Natural killer cell (primary cell): Measurements from ENCODE around the gene HIGD1C. TPM values are rescaled to one million over a fixed set of nuclear protein-coding genes. Genes with fewer than 3 reads are reported as not detected.

ENCODE experiments used
- ATAC-seq, 3 donors: fragments of 150-1000 bp in 2 of 3; fragments of 200-7000 bp in 1 of 3; cut with Tn5 transposase; 1 replicate in 1 of 3; 2 replicates in 2 of 3; pipeline ENCODE4 v1.10.0; 2021; ENCODE audit warnings: mild to moderate bottlenecking in 2 of 3, moderate library complexity in 2 of 3
- DNase-seq, 2 donors: peaks; one replicate each; pipeline versions ENCODE4 v3.0.0 to v3.0.0-alpha.2; 2013 to 2021; ENCODE audit warnings: mixed read lengths in 1 of 2
- H3K27ac ChIP-seq: one replicate; pipeline ENCODE4 v1.5.1; 2013; ENCODE audit warnings: mild to moderate bottlenecking, low read length
- H3K27me3 ChIP-seq: one replicate; pipeline ENCODE4 v1.6.1; 2013; ENCODE audit warnings: low read length; ENCODE audit not compliant: control insufficient read depth, insufficient read depth
- H3K36me3 ChIP-seq: one replicate; pipeline ENCODE4 v1.6.1; 2013; ENCODE audit warnings: low read length; ENCODE audit not compliant: control insufficient read depth, insufficient read depth
- H3K4me1 ChIP-seq: one replicate; pipeline ENCODE4 v1.6.1; 2013; ENCODE audit warnings: low read length; ENCODE audit not compliant: control insufficient read depth, insufficient read depth
- H3K4me3 ChIP-seq: one replicate; pipeline ENCODE4 v1.5.1; 2013; ENCODE audit warnings: low read length
- H3K9me3 ChIP-seq: one replicate; pipeline ENCODE4 v1.6.1; 2013; ENCODE audit warnings: low read length; ENCODE audit not compliant: control insufficient read depth, insufficient read depth
- H3K27ac Mint-ChIP-seq, 2 donors: one replicate each; pipeline ENCODE4 v1.8.0; 2022; ENCODE audit warnings: mild to moderate bottlenecking in 2 of 2, mixed read lengths in 2 of 2, moderate library complexity in 1 of 2
- H3K27me3 Mint-ChIP-seq, 2 donors: one replicate each; pipeline ENCODE4 v1.8.0; 2022; ENCODE audit warnings: low read depth in 2 of 2, mixed read lengths in 2 of 2
- H3K36me3 Mint-ChIP-seq: one replicate; pipeline ENCODE4 v1.8.0; 2022; ENCODE audit warnings: mixed read lengths
- H3K4me1 Mint-ChIP-seq, 2 donors: one replicate each; pipeline ENCODE4 v1.8.0; 2022; ENCODE audit warnings: mixed read lengths in 2 of 2
- H3K4me3 Mint-ChIP-seq: one replicate; pipeline ENCODE4 v1.8.0; 2022; ENCODE audit warnings: mild to moderate bottlenecking, moderate library complexity, mixed read lengths
- H3K9me3 Mint-ChIP-seq, 2 donors: one replicate each; pipeline ENCODE4 v1.8.0; 2022; ENCODE audit warnings: mixed read lengths in 2 of 2
- CTCF ChIP-seq: fragments of 200-600 bp; IDR thresholded peaks from one replicate; pipeline ENCODE4 v1.8.0; 2022; ENCODE audit warnings: antibody characterized with exemption
- WGBS: methylation state at CpG from one replicate; pipeline ENCODE4 v1.1.7; 2013; ENCODE audit warnings: missing lambda C conversion rate; ENCODE audit not compliant: insufficient coverage; 5-methylcytosine and 5-hydroxymethylcytosine counted together
- intact Hi-C: fragments of 100-400 bp; cut with micrococcal nuclease; formaldehyde crosslinking; loops from one replicate; pipeline ENCODE4 v1.14.2; 2022
- total RNA-seq, 4 donors: library from RNA; stranded (reverse); fragments of 120-200 nt in 1 of 4; gene quantifications; one replicate each; pipeline versions ENCODE4 v1.2.3 to v1.2.4, GENCODE V29; 2013 to 2022

The HIGD1C gene
- total RNA-seq, 3 donors from 2014 or later (not counting 1 experiment from before 2014, with no cell fraction given), result not detected

DNA sequence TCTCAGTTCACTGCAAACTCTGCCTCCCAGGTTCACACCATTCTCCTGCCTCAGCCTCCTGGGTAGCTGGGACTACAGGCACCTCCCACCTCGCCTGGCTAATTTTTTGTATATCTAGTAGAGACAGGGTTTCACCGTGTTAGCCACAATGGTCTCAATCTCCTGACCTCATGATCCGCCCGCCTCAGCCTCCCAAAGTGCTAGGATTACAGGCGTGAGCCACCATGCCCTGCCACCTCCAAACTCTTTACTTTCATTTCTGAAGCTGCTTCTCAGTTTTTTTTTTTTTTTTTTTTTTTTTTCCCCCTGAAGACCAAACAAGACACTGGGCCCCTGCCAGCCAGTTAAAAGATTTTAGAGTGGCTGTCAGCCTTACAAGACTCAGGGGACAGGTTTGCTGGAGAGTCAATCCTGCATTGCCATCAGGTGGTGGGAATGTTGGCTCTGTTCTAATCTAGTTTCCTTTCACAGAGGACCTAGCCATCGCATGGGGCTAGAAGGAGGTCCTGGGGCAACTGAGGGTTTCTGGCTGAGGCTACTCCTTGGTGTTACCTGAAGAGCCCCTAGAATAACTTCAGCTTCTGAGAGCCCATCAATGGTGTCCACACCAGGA, 37.4 kb upstream of the HIGD1C start:
- Histone ChIP-seq H3K9me3 (peaks cover 33% of the 10 kb centered on the region), H3K27me3 (no peaks in the 10 kb centered on the region), H3K36me3 (no peaks in the 10 kb centered on the region), H3K4me1 (peaks cover 5% of the 10 kb centered on the region), H3K4me3 (no peak overlapping the region), H3K27ac (no peak overlapping the region)
- Mint-ChIP-seq H3K4me3 (peak overlapping the region; percentile 68), H3K27me3 (peaks cover 4 to 8% of the 10 kb centered on the region in 2 donors), H3K4me1 (peaks cover 19 to 24% of the 10 kb centered on the region in 2 donors), H3K27ac (peak overlapping the region in 1 of 2 donors; percentile 39), H3K36me3 (peaks cover 30% of the 10 kb centered on the region), H3K9me3 (peaks cover 7 to 18% of the 10 kb centered on the region in 2 donors)
- ATAC-seq (peak; percentile 30 to 68 (median 62)), DNase-seq (no peak)
- intact Hi-C loops, result no loop called here
- WGBS, result 48% methylated on average over 6 of the region's 6 CpGs
- TF ChIP-seq CTCF, result no peak

DNA sequence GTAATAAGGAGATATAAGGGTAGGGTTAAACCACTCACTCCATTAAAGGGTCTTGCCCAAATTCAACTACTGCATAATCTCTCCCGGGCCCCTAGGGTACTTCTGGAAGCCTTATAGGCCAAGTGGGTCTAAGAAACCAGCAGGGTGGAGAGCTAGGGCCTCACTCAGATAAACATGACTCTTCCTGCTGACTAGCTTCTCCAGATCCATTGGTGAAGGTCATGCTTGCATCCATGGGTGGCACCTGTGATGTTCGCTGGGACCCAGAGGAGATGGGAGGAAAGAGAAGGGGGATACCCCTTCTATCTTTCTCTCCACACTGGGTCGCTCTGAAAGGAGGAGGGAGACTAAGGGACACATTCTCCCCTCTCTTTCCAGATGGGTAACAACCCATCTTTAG, 36.1 kb upstream of the HIGD1C start:
- peaks cover 7 to 18% of the 10 kb centered on the region in 2 donors for H3K9me3 Mint-ChIP-seq
- intact Hi-C loops, result no loop called here
- H3K36me3 Mint-ChIP-seq, result peaks cover 30% of the 10 kb centered on the region
- H3K27ac Mint-ChIP-seq, result no peak overlapping the region
- TF ChIP-seq CTCF, result no peak
- 91% methylated on average over 1 of the region's 3 CpGs for WGBS
- H3K36me3 ChIP-seq, result no peaks in the 10 kb centered on the region
- no peaks in the 10 kb centered on the region for H3K27me3 ChIP-seq
- H3K4me1 ChIP-seq, result peaks cover 5% of the 10 kb centered on the region
- ATAC-seq (no peak), DNase-seq (no peak)
- H3K4me1 Mint-ChIP-seq, result peaks cover 19 to 24% of the 10 kb centered on the region in 2 donors
- no peak overlapping the region for H3K4me3 Mint-ChIP-seq
- H3K27ac ChIP-seq, result no peak overlapping the region
- H3K4me3 ChIP-seq, result no peak overlapping the region
- H3K27me3 Mint-ChIP-seq, result peaks cover 0 to 8% of the 10 kb centered on the region in 2 donors
- peaks cover 33% of the 10 kb centered on the region for H3K9me3 ChIP-seq

DNA sequence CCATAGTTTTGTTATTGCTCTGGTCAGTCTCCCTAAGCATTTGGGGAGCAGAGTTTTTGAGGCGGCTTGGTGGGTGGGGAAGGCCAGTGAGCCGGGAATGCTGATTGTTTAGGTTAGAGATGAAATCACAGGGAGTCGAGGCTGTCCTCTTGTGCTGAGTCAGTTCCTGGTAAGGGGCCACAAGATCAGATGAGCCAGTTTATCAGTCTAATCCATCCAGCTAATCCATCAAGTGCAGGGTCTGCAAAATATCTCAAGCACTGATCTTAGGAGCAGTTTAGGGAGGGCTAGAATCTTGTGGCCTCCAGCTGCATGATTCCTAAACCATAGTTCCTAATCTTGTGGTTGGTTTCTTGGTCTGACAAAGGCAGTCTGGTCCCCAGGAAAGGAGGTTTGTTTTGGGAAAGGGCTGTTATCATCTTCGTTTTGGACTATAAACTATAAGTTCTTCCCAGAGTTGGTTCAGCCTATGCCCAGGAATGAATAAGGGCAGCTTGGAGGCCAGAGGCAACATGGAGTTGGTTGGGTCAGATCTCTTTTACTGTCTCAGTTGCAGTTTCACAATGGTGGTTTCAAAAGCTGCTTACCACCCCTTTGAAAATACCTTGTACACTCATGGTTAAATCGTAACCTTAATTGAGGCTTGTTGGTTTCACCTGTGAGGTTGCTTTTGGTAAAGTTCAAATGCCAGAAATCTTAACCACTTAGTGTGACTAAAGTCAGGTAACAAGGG, 33.6 kb upstream of the HIGD1C start:
- peaks cover 18% of the 10 kb centered on the region for H3K4me1 ChIP-seq
- Mint-ChIP-seq H3K27ac (no peak overlapping the region), H3K27me3 (peaks cover 0 to 8% of the 10 kb centered on the region in 2 donors), H3K4me3 (no peak overlapping the region), H3K9me3 (peaks cover 2 to 8% of the 10 kb centered on the region in 2 donors), H3K36me3 (peaks cover 24% of the 10 kb centered on the region), H3K4me1 (peaks cover 34% of the 10 kb centered on the region in 2 donors)
- H3K4me3 ChIP-seq, result no peak overlapping the region
- H3K36me3 ChIP-seq, result no peaks in the 10 kb centered on the region
- H3K9me3 ChIP-seq, result peaks cover 22% of the 10 kb centered on the region
- intact Hi-C loops, result no loop called here
- WGBS, result 89% methylated on average over 5 of the region's 5 CpGs
- DNase-seq (no peak), ATAC-seq (no peak)
- H3K27ac ChIP-seq, result no peak overlapping the region
- H3K27me3 ChIP-seq, result no peaks in the 10 kb centered on the region
- no peak for TF ChIP-seq CTCF
